GM08714 (cell line): ENCODE results near the gene UGT3A1.
A peak's percentile ranks its signal among the peaks of the same experiment; 100 is the strongest.

Source experiments
- H3K4me3 ChIP-seq: fragments of 200-500 bp; sonication (Bioruptor generic); 2 replicates; pipeline ENCODE4 v1.5.1; 2014; ENCODE audit warnings: mild to moderate bottlenecking, low read length, inconsistent platforms
- ZNF274 ChIP-seq: IDR thresholded peaks from 2 replicates; pipeline ENCODE4 v1.6.1; 2012; ENCODE audit warnings: mild to moderate bottlenecking, low read depth, low read length

The UGT3A1 gene

GRCh38 chr5:35956429-35956828, 34.8 kb downstream of the UGT3A1 start:
- no peak for TF ChIP-seq ZNF274
- H3K4me3 ChIP-seq = no peak overlapping the region

GRCh38 chr5:35954175-35954574, 37.0 kb downstream of the UGT3A1 start:
- no peak for TF ChIP-seq ZNF274
- no peak overlapping the region for H3K4me3 ChIP-seq

GRCh38 chr5:35947085-35947484, 44.1 kb downstream of the UGT3A1 start:
- no peak for TF ChIP-seq ZNF274
- no peak overlapping the region for H3K4me3 ChIP-seq

DNA sequence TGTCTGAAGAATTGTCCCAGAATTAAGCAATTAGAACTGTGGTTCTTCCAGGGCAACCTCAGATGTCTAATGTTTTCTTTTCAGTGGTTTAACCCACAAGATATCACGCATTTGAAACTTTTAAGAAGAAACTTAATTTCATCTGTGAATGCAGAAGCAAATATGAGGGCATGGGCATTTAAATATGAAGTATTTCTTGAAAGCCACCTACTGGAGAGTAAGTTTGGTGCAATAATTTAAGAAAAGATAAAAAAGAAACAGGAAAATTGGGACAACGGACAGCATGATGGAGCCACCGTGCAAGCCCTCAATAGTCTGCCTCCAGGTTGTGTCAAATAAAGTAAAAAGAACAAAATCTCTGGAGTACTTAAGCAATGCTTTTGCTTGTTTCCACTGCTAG, 51.6 kb downstream of the UGT3A1 start:
- H3K4me3 ChIP-seq = no peak overlapping the region
- no peak for TF ChIP-seq ZNF274

GRCh38 chr5:35938568-35939227, 52.5 kb downstream of the UGT3A1 start, which contains the start of gene CAPSL:
Gene CAPSL, minus strand, starts transcription at chr5:35938622. Its CDS starts 17,502 bp downstream, at chr5:35921120.
- TF ChIP-seq ZNF274 = no peak
- no peak within 1 kb of the TSS for H3K4me3 ChIP-seq

- TF ChIP-seq ZNF274 = no peak
Observed at GRCh38 chr5:35926389-35927051, 64.7 kb downstream of the UGT3A1 start.

GRCh38 chr5:35924950-35925722, 66.1 kb downstream of the UGT3A1 start:
- H3K4me3 ChIP-seq = no peak overlapping the region
- no peak for TF ChIP-seq ZNF274

More at GRCh38 chr5:35926389-35927051, 64.7 kb downstream of the UGT3A1 start:
- peak overlapping the region; percentile 8; the same call in 1 of the 2 replicates for H3K4me3 ChIP-seq

- TF ChIP-seq ZNF274 = no peak
- H3K4me3 ChIP-seq = no peak overlapping the region
Observed at GRCh38 chr5:35924122-35924949, 66.9 kb downstream of the UGT3A1 start.

GRCh38 chr5:35922468-35922867, 68.7 kb downstream of the UGT3A1 start:
- no peak overlapping the region for H3K4me3 ChIP-seq
- TF ChIP-seq ZNF274 = no peak

GRCh38 chr5:35921930-35922329, 69.3 kb downstream of the UGT3A1 start:
- no peak overlapping the region for H3K4me3 ChIP-seq
- no peak for TF ChIP-seq ZNF274

DNA sequence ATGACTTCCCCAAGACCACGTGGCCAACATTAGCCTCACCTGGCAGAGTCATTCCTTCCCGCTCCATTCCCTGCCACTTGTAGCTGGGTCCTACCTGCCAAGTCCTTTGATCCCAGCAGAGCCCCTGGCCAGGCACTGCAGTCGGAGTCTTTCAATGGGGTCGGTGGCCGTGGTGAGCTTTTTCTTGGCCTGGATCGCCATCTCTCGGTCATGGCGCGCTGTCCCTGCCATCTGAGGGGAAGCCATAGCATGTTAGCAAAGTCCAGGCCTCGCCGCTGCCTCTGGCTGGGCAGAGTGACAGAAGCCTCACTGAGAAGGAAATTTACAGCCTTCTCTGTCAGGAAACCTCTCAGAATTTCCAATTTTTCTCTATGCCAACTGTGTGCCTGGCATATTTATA, 70.3 kb downstream of the UGT3A1 start:
- H3K4me3 ChIP-seq = no peak overlapping the region
- no peak for TF ChIP-seq ZNF274

DNA sequence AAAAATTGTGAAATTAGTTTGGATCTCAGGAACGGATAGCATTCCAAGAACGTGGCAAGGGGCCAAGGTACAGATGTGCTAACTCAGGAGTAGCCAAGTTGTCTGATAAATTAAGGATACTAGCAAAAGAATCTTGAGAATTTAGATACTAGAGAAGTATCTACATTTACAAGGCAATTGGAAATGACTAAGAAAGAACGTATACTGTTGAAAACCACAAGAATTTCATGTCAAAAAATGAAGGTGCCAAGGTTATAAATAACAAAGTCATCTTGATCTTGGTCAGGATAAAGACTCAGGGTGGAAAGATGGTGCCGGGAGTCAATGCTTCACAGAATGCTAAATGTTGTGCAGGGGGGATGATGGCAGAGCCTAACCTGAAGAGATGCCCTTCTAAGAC, 72.0 kb downstream of the UGT3A1 start:
- TF ChIP-seq ZNF274 = no peak
- no peak overlapping the region for H3K4me3 ChIP-seq

- no peak for TF ChIP-seq ZNF274
- no peak overlapping the region for H3K4me3 ChIP-seq
Observed at GRCh38 chr5:35908814-35909213, 82.4 kb downstream of the UGT3A1 start.

DNA sequence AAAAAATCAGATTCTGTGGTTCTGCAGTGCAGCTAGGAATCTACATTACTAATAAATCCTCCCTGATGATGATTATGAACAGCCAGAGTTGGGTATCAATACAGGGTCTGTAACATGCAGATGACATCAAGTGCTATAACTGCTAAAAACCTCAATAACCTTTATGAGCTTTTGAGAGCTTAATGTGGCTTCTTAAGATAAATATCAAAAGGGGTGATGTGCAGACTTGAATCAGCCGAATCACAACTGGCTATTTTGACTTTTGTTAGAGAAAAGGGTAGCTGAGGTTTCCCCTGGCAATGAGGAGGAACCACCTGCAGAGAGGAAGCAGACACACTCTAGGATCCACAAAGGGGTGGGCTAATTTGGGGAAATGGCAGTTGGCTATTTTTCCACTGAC, 83.0 kb downstream of the UGT3A1 start:
- no peak overlapping the region for H3K4me3 ChIP-seq

More for the DNA sequence above, 83.0 kb downstream of the UGT3A1 start:
- TF ChIP-seq ZNF274 = no peak
